Neural crest cell (in vitro differentiated cells): ENCODE data around the gene GPC6. TPM values are rescaled to one million over a fixed set of nuclear protein-coding genes. Genes with fewer than 3 reads are reported as not detected.
A peak's percentile ranks its signal among the peaks of the same experiment; 100 is the strongest.

Experiments
- DNase-seq: peaks from one replicate; pipeline ENCODE4 v3.0.0; 2021; ENCODE audit warnings: low read depth, mixed read lengths, low spot score
- H3K27ac Mint-ChIP-seq: one replicate; pipeline ENCODE4 v1.8.0; 2021; ENCODE audit warnings: mild to moderate bottlenecking, mixed read lengths; ENCODE audit not compliant: unreplicated experiment
- H3K27me3 Mint-ChIP-seq: 2 replicates; pipeline ENCODE4 v1.8.0; 2021; ENCODE audit warnings: low read depth, mild to moderate bottlenecking, mixed read lengths
- H3K36me3 Mint-ChIP-seq: 2 replicates; pipeline ENCODE4 v1.8.0; 2021; ENCODE audit warnings: low read depth, mild to moderate bottlenecking, mixed read lengths
- H3K4me1 Mint-ChIP-seq: 2 replicates; pipeline ENCODE4 v1.8.0; 2021; ENCODE audit warnings: mixed read lengths
- H3K4me3 Mint-ChIP-seq: one replicate; pipeline ENCODE4 v1.8.0; 2021; ENCODE audit warnings: mild to moderate bottlenecking, mixed read lengths
- H3K9me3 Mint-ChIP-seq: 2 replicates; pipeline ENCODE4 v1.8.0; 2021; ENCODE audit warnings: mixed read lengths
- CTCF ChIP-seq: fragments of 200-600 bp; sonication (generic); conservative IDR thresholded peaks from 2 replicates; pipeline ENCODE4 v1.5.0; 2021; ENCODE audit warnings: antibody characterized with exemption, mild to moderate bottlenecking
- total RNA-seq: library from RNA; stranded (reverse); gene quantifications from 2 replicates; pipeline ENCODE4 v1.2.1, GENCODE V29; 2021

Gene GPC6
- total RNA-seq, 1 donor from 2014 or later = 13.4 TPM

GRCh38 chr13:94431574-94431973, 1205.0 kb downstream of the GPC6 start:
- no peaks in the 10 kb centered on the region for H3K36me3 Mint-ChIP-seq
- H3K9me3 Mint-ChIP-seq = no peaks in the 10 kb centered on the region
- TF ChIP-seq CTCF = peak; percentile 14
- H3K27ac Mint-ChIP-seq = no peak overlapping the region
- no peaks in the 10 kb centered on the region for H3K27me3 Mint-ChIP-seq
- no peak for DNase-seq
- H3K4me3 Mint-ChIP-seq = no peak overlapping the region
- peaks cover 11% of the 10 kb centered on the region for H3K4me1 Mint-ChIP-seq

- H3K4me3 Mint-ChIP-seq = no peak overlapping the region
- no peaks in the 10 kb centered on the region for H3K9me3 Mint-ChIP-seq
- no peak overlapping the region for H3K27ac Mint-ChIP-seq
- peaks cover 11% of the 10 kb centered on the region for H3K4me1 Mint-ChIP-seq
- no peaks in the 10 kb centered on the region for H3K27me3 Mint-ChIP-seq
- no peak for TF ChIP-seq CTCF
- H3K36me3 Mint-ChIP-seq = no peaks in the 10 kb centered on the region
- no peak for DNase-seq
Measured at GRCh38 chr13:94431987-94432386, 1205.4 kb downstream of the GPC6 start.

GRCh38 chr13:94433055-94433961, 1206.7 kb downstream of the GPC6 start:
- H3K27me3 Mint-ChIP-seq = peaks cover under 1% of the 10 kb centered on the region
- H3K36me3 Mint-ChIP-seq = no peaks in the 10 kb centered on the region
- H3K27ac Mint-ChIP-seq = no peak overlapping the region
- H3K4me1 Mint-ChIP-seq = peaks cover 11% of the 10 kb centered on the region
- no peak overlapping the region for H3K4me3 Mint-ChIP-seq
- TF ChIP-seq CTCF = no peak
- no peaks in the 10 kb centered on the region for H3K9me3 Mint-ChIP-seq
- no peak for DNase-seq

GRCh38 chr13:94435604-94436226, 1209.1 kb downstream of the GPC6 start:
- peaks cover 4% of the 10 kb centered on the region for H3K27me3 Mint-ChIP-seq
- no peaks in the 10 kb centered on the region for H3K9me3 Mint-ChIP-seq
- TF ChIP-seq CTCF = peak; percentile 79
- H3K36me3 Mint-ChIP-seq = no peaks in the 10 kb centered on the region
- no peak overlapping the region for H3K27ac Mint-ChIP-seq
- no peak overlapping the region for H3K4me3 Mint-ChIP-seq
- DNase-seq = no peak
- peaks cover 11% of the 10 kb centered on the region for H3K4me1 Mint-ChIP-seq

- Mint-ChIP-seq H3K36me3 (no peaks in the 10 kb centered on the region), H3K27ac (no peak overlapping the region), H3K4me3 (no peak overlapping the region), H3K27me3 (no peaks in the 10 kb centered on the region), H3K9me3 (peaks cover 3% of the 10 kb centered on the region), H3K4me1 (no peaks in the 10 kb centered on the region)
- no peak for DNase-seq
- no peak for TF ChIP-seq CTCF
Measured at GRCh38 chr13:94444826-94445225, 1218.2 kb downstream of the GPC6 start.
